ENCODE measurements around the gene EIF4B. TPM values are rescaled to one million over a fixed set of nuclear protein-coding genes. Genes with fewer than 3 reads are reported as not detected.

Gene EIF4B
- total and polyA plus RNA-seq, 2 of the 13 experiments (the other 11 are each of a cell fraction or from before 2014, with no cell fraction given): 416 to 548 TPM

DNA sequence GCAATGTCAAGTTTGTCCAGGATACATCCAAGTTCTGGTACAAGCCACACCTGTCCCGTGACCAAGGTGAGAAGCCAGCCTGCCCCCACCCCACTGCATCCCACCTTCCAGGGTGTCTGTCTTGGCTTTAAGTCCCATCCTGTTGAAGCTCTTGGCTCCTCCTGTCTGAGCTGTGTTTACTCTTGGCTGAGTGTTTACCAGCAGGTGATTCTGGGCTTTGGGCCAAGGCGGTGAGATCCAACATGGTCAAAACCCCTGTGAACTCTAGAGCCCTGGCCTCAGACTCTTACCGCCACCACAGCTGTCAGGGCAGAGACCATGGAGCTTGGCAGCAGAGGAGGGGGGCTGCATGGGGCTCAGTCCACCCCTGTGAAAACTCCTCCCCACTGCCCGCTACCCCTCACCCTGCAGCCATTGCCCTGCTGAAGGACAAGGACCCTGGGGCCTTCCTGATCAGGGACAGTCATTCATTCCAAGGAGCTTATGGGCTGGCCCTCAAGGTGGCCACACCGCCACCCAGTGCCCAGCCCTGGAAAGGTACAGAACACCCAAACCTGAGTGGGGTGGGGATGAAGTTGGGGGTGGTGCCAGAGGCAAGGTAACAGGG, 55.3 kb downstream of the EIF4B start (continued):
- TF ChIP-seq, protein P1, sequence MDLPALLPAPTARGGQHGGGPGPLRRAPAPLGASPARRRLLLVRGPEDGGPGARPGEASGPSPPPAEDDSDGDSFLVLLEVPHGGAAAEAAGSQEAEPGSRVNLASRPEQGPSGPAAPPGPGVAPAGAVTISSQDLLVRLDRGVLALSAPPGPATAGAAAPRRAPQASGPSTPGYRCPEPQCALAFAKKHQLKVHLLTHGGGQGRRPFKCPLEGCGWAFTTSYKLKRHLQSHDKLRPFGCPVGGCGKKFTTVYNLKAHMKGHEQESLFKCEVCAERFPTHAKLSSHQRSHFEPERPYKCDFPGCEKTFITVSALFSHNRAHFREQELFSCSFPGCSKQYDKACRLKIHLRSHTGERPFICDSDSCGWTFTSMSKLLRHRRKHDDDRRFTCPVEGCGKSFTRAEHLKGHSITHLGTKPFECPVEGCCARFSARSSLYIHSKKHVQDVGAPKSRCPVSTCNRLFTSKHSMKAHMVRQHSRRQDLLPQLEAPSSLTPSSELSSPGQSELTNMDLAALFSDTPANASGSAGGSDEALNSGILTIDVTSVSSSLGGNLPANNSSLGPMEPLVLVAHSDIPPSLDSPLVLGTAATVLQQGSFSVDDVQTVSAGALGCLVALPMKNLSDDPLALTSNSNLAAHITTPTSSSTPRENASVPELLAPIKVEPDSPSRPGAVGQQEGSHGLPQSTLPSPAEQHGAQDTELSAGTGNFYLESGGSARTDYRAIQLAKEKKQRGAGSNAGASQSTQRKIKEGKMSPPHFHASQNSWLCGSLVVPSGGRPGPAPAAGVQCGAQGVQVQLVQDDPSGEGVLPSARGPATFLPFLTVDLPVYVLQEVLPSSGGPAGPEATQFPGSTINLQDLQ (CRISPR knock-in tag; IDR thresholded peaks at IDR 0.05): no peak
- peak; percentile 47; the same call in 1 of the 2 replicates for TF ChIP-seq KLF12 (CRISPR knock-in tag; IDR thresholded peaks at IDR 0.05; ENCODE audit: borderline replicate concordance)
- TF ChIP-seq ZNF275 (CRISPR knock-in tag; IDR thresholded peaks at IDR 0.05; ENCODE audit: borderline replicate concordance): no peak
- TF ChIP-seq MYC (CRISPR knock-in tag; IDR thresholded peaks at IDR 0.05; ENCODE audit: borderline replicate concordance): peak; percentile 33; the same call in 1 of the 2 replicates
- no peak for TF ChIP-seq TBP (CRISPR knock-in tag; IDR thresholded peaks at IDR 0.05)
- no peak for TF ChIP-seq MAFK (conservative IDR thresholded peaks at IDR 0.05 in 1 of 2, IDR thresholded peaks at IDR 0.05 in 1 of 2; ENCODE audit: low read length in 2 of 2)
- TF ChIP-seq ISX (CRISPR knock-in tag; conservative IDR thresholded peaks at IDR 0.05): no peak
- TF ChIP-seq ZFP36 (IDR thresholded peaks at IDR 0.05; ENCODE audit: borderline replicate concordance, low read depth, low read length, partially characterized antibody): no peak
- no peak for TF ChIP-seq PCBP1 (IDR thresholded peaks at IDR 0.05; ENCODE audit: borderline replicate concordance, low read depth, low read length)
- TF ChIP-seq KDM3A (CRISPR knock-in tag; IDR thresholded peaks at IDR 0.05; ENCODE audit: low read depth): 0 out of 2 replicates have a peak, but pooled peaks have one; percentile 55
- no peak for TF ChIP-seq ZNF512 (CRISPR knock-in tag; IDR thresholded peaks at IDR 0.05)
- TF ChIP-seq, protein P2, sequence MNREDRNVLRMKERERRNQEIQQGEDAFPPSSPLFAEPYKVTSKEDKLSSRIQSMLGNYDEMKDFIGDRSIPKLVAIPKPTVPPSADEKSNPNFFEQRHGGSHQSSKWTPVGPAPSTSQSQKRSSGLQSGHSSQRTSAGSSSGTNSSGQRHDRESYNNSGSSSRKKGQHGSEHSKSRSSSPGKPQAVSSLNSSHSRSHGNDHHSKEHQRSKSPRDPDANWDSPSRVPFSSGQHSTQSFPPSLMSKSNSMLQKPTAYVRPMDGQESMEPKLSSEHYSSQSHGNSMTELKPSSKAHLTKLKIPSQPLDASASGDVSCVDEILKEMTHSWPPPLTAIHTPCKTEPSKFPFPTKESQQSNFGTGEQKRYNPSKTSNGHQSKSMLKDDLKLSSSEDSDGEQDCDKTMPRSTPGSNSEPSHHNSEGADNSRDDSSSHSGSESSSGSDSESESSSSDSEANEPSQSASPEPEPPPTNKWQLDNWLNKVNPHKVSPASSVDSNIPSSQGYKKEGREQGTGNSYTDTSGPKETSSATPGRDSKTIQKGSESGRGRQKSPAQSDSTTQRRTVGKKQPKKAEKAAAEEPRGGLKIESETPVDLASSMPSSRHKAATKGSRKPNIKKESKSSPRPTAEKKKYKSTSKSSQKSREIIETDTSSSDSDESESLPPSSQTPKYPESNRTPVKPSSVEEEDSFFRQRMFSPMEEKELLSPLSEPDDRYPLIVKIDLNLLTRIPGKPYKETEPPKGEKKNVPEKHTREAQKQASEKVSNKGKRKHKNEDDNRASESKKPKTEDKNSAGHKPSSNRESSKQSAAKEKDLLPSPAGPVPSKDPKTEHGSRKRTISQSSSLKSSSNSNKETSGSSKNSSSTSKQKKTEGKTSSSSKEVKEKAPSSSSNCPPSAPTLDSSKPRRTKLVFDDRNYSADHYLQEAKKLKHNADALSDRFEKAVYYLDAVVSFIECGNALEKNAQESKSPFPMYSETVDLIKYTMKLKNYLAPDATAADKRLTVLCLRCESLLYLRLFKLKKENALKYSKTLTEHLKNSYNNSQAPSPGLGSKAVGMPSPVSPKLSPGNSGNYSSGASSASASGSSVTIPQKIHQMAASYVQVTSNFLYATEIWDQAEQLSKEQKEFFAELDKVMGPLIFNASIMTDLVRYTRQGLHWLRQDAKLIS (CRISPR knock-in tag; IDR thresholded peaks at IDR 0.05): no peak
- peak; percentile 73 for TF ChIP-seq ZNF331 (CRISPR knock-in tag; IDR thresholded peaks at IDR 0.05)
- no peak for TF ChIP-seq NFE2 (CRISPR knock-in tag; IDR thresholded peaks at IDR 0.05)
- TF ChIP-seq, protein P3, sequence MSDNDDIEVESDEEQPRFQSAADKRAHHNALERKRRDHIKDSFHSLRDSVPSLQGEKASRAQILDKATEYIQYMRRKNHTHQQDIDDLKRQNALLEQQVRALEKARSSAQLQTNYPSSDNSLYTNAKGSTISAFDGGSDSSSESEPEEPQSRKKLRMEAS (IDR thresholded peaks at IDR 0.05): peak; percentile 59; the same call in 1 of the 2 replicates
- peak; percentile 33 for TF ChIP-seq AGO2 (optimal IDR thresholded peaks at IDR 0.05; ENCODE audit: low read depth, low read length)
- TF ChIP-seq, protein P4, sequence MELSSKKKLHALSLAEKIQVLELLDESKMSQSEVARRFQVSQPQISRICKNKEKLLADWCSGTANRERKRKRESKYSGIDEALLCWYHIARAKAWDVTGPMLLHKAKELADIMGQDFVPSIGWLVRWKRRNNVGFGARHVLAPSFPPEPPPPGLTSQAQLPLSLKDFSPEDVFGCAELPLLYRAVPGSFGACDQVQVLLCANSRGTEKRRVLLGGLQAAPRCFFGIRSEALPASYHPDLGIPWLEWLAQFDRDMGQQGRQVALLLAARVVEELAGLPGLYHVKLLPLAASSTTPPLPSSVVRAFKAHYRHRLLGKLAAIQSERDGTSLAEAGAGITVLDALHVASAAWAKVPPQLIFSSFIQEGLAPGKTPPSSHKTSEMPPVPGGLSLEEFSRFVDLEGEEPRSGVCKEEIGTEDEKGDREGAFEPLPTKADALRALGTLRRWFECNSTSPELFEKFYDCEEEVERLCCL (CRISPR knock-in tag; IDR thresholded peaks at IDR 0.05; ENCODE audit: borderline replicate concordance): no peak
- TF ChIP-seq ZNF615 (CRISPR knock-in tag; IDR thresholded peaks at IDR 0.05; ENCODE audit: borderline replicate concordance): no peak
